Keratinocyte (primary cell): ENCODE results near the gene DLG1. TPM values are rescaled to one million over a fixed set of nuclear protein-coding genes. Genes with fewer than 3 reads are reported as not detected.

Source experiments
- DNase-seq: peaks from one replicate; pipeline ENCODE4 v3.0.0-alpha.2; 2011; ENCODE audit warnings: low read depth, missing footprints, low spot score
- FAIRE-seq: peaks from 2 replicates; lab custom pipeline; 2011; peaks lifted over from hg19 to GRCh38; lab: Jason Lieb, UNC
- H2AFZ ChIP-seq: 2 replicates; pipeline ENCODE4 v1.6.0; 2012; ENCODE audit warnings: low read length, control low read depth, inconsistent platforms; ENCODE audit not compliant: control insufficient read depth
- H3K27ac ChIP-seq: 2 replicates; pipeline ENCODE4 v1.5.1; 2011; ENCODE audit warnings: low read length; ENCODE audit not compliant: control insufficient read depth, insufficient read depth
- H3K27me3 ChIP-seq: 3 replicates; pipeline ENCODE4 v1.6.0; 2011; ENCODE audit warnings: low read length; ENCODE audit not compliant: control insufficient read depth, insufficient read depth; ENCODE audit errors: extremely low read depth
- H3K36me3 ChIP-seq, 2 experiments: 2 replicates in 1 of 2; 3 replicates in 1 of 2; pipeline ENCODE4 v1.5.1; 2011; ENCODE audit warnings: low read length in 2 of 2, mild to moderate bottlenecking in 1 of 2; ENCODE audit not compliant: control insufficient read depth in 2 of 2, insufficient read depth in 2 of 2; ENCODE audit errors: extremely low read depth in 1 of 2
- H3K4me1 ChIP-seq: 3 replicates; pipeline ENCODE4 v1.5.1; 2011; ENCODE audit warnings: low read length; ENCODE audit not compliant: control insufficient read depth, insufficient read depth; ENCODE audit errors: extremely low read depth
- H3K4me2 ChIP-seq: 3 replicates; pipeline ENCODE4 v1.6.0; 2011; ENCODE audit warnings: low read depth, low read length; ENCODE audit not compliant: control insufficient read depth, insufficient read depth; ENCODE audit errors: extremely low read depth
- H3K4me3 ChIP-seq, 3 experiments: fragments of 200-600 bp in 1 of 3; sonication (generic) in 1 of 3; 2 replicates in 2 of 3; 3 replicates in 1 of 3; pipeline ENCODE4 v1.5.1; 2011 to 2016; ENCODE audit warnings: low read length in 3 of 3, mild to moderate bottlenecking in 3 of 3, control low read depth in 2 of 3, inconsistent platforms in 1 of 3, low read depth in 1 of 3, mixed read lengths in 1 of 3, mixed run types in 1 of 3, moderate library complexity in 1 of 3; ENCODE audit not compliant: control insufficient read depth in 2 of 3, insufficient read depth in 2 of 3; ENCODE audit errors: extremely low read depth in 1 of 3
- H3K79me2 ChIP-seq: 2 replicates; pipeline ENCODE4 v1.6.0; 2012; ENCODE audit warnings: low read length; ENCODE audit not compliant: control insufficient read depth, insufficient read depth
- H3K9ac ChIP-seq: 3 replicates; pipeline ENCODE4 v1.6.0; 2011; ENCODE audit warnings: low read length; ENCODE audit not compliant: control insufficient read depth, insufficient read depth; ENCODE audit errors: extremely low read depth
- H3K9me1 ChIP-seq: 3 replicates; pipeline ENCODE4 v1.6.0; 2011; ENCODE audit warnings: low read length; ENCODE audit not compliant: control insufficient read depth, insufficient read depth; ENCODE audit errors: extremely low read depth
- H3K9me3 ChIP-seq: 2 replicates; pipeline ENCODE4 v1.5.1; 2012; ENCODE audit warnings: low read depth, low read length; ENCODE audit not compliant: control insufficient read depth
- H4K20me1 ChIP-seq: 3 replicates; pipeline ENCODE4 v1.6.0; 2011; ENCODE audit warnings: low read length; ENCODE audit not compliant: control insufficient read depth, insufficient read depth; ENCODE audit errors: extremely low read depth
- EZH2 ChIP-seq: IDR thresholded peaks from one replicate; pipeline ENCODE4 v1.6.1; 2012; ENCODE audit warnings: inconsistent platforms, mild to moderate bottlenecking, low read length, moderate library complexity
- dilution Hi-C: fragments of 300-500 bp; cut with MboI; formaldehyde crosslinking; loops from one replicate; pipeline ENCODE4 v1.7.0; 2020; ENCODE audit warnings: low sequenced_read_pairs; ENCODE audit not compliant: extremely low pct_ligation_motif_present
- polyA plus RNA-seq, 5 experiments: library from polyadenylated mRNA; depleted of rRNA in 3 of 5; stranded (reverse) in 3 of 5; stranded (forward) in 1 of 5; unstranded in 1 of 5; fragments of >200 nt; gene quantifications; 1 replicate in 1 of 5; 2 replicates in 3 of 5; 3 replicates in 1 of 5; pipeline versions ENCODE4 v1.2.1 to v1.2.3, GENCODE V29; 2011 to 2012; ENCODE audit warnings: missing spikeins in 2 of 5, low read depth in 1 of 5, low replicate concordance in 1 of 5
- TF ChIP-seq, protein P1 (sequence below), 3 experiments: IDR thresholded peaks in 1 of 3; conservative IDR thresholded peaks in 1 of 3; optimal IDR thresholded peaks in 1 of 3; 2 replicates in 2 of 3; 3 replicates in 1 of 3; pipeline versions ENCODE3 to v1.5.1; 2011; ENCODE audit warnings: low read length in 3 of 3, mild to moderate bottlenecking in 3 of 3, moderate library complexity in 2 of 3, control low read depth in 1 of 3, inconsistent platforms in 1 of 3; ENCODE audit not compliant: insufficient read depth in 2 of 3; ENCODE audit errors: extremely low read depth in 1 of 3

The DLG1 gene
- polyA plus RNA-seq, 1 donor (not counting 4 experiments of a cell fraction or from before 2014, with no cell fraction given), result 139 TPM

DNA sequence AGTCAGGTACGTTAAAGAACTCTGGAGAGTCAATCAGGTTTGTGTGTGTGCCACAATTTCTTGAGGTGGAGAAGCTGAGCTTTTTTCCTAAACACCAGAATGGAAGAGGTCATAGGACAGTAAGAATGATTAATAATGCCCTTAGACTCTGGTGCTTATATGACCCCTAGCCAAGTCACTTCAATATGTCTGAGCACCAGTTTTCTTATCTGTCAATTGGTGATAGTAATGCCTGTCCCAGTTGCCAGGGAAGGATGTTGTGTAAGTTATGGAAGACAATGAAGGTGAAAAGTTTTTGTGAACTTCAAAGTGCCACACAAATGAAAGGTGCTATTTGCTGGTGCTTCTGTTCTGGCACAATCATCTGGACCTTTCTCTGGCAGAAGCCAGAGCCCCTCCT, 22.2 kb upstream of the DLG1 start:
- H3K79me2 ChIP-seq, result no peaks in the 10 kb centered on the region
- H3K4me3 ChIP-seq, result no peak overlapping the region
- no peaks in the 10 kb centered on the region for H3K36me3 ChIP-seq
- no peaks in the 10 kb centered on the region for H3K27me3 ChIP-seq
- H3K4me2 ChIP-seq, result no peak overlapping the region
- DNase-seq (no peak), FAIRE-seq (no peak)
- TF ChIP-seq, protein P1, sequence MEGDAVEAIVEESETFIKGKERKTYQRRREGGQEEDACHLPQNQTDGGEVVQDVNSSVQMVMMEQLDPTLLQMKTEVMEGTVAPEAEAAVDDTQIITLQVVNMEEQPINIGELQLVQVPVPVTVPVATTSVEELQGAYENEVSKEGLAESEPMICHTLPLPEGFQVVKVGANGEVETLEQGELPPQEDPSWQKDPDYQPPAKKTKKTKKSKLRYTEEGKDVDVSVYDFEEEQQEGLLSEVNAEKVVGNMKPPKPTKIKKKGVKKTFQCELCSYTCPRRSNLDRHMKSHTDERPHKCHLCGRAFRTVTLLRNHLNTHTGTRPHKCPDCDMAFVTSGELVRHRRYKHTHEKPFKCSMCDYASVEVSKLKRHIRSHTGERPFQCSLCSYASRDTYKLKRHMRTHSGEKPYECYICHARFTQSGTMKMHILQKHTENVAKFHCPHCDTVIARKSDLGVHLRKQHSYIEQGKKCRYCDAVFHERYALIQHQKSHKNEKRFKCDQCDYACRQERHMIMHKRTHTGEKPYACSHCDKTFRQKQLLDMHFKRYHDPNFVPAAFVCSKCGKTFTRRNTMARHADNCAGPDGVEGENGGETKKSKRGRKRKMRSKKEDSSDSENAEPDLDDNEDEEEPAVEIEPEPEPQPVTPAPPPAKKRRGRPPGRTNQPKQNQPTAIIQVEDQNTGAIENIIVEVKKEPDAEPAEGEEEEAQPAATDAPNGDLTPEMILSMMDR (optimal IDR thresholded peaks at IDR 0.05 in 1 of 3, IDR thresholded peaks at IDR 0.05 in 1 of 3, conservative IDR thresholded peaks at IDR 0.05 in 1 of 3; ENCODE audit: extremely low read depth in 1 of 3, insufficient read depth in 2 of 3, low read length in 3 of 3), result no peak
- TF ChIP-seq EZH2, result no peak
- no peaks in the 10 kb centered on the region for H3K9me1 ChIP-seq
- dilution Hi-C loops, result loop anchor here (25.0 kb wide), 1 partner anchor 167 kb away; no protein-coding TSS in a partner anchor
- no peak overlapping the region for H2AFZ ChIP-seq
- no peak overlapping the region for H3K27ac ChIP-seq
- no peaks in the 10 kb centered on the region for H4K20me1 ChIP-seq
- H3K4me1 ChIP-seq, result peaks cover 21% of the 10 kb centered on the region
- H3K9ac ChIP-seq, result no peak overlapping the region
- no peaks in the 10 kb centered on the region for H3K9me3 ChIP-seq

DNA sequence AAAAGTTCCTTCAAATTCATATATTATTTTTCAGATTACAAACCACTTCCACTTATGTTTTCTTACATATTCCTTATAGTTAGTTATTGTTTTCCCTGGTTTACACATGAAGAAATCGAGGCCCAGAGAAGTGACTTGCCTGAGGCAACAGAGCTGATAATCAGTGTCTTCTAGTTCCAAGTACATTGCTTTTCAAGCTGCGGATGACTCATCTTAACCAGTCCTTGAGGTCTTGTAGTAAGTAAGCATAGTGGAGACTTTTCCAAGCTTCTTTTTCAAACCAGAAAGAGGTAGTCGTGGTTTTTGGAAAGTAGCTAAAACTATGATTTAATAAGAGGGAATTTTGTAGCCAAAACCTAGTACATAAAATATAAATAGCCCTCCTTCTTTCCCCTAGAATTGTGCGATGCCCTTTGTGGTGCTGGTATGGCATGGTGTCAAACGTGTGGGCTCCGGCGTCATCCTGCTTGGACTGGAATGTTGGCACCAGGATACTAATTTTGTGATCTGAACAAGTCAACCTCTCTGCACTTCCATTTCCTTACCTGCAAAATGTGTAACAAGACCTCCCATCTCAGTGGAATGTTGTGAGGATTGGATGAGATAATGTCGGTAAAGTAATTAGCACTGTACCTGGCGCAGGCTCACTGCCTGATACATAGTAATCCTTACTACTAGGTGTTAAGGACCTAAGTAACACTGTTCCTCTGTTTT, 19.0 kb upstream of the DLG1 start:
- H3K9me1 ChIP-seq, result no peaks in the 10 kb centered on the region
- dilution Hi-C loops, result loop anchor here (25.0 kb wide), 1 partner anchor 170 kb away; no protein-coding TSS in a partner anchor
- H3K4me2 ChIP-seq, result peak overlapping the region; percentile 98
- H4K20me1 ChIP-seq, result no peaks in the 10 kb centered on the region
- no peak for TF ChIP-seq EZH2
- TF ChIP-seq, protein P1 (optimal IDR thresholded peaks at IDR 0.05 in 1 of 3, IDR thresholded peaks at IDR 0.05 in 1 of 3, conservative IDR thresholded peaks at IDR 0.05 in 1 of 3; ENCODE audit: extremely low read depth in 1 of 3, insufficient read depth in 2 of 3, low read length in 3 of 3), result no peak
- H3K9ac ChIP-seq, result peak overlapping the region; percentile 43
- FAIRE-seq (peak; percentile 99), DNase-seq (peak; percentile 98)
- no peaks in the 10 kb centered on the region for H3K79me2 ChIP-seq
- H3K9me3 ChIP-seq, result no peaks in the 10 kb centered on the region
- H3K4me1 ChIP-seq, result peaks cover 18% of the 10 kb centered on the region
- no peaks in the 10 kb centered on the region for H3K36me3 ChIP-seq
- peak overlapping the region; percentile 97 for H2AFZ ChIP-seq
- H3K27me3 ChIP-seq, result no peaks in the 10 kb centered on the region
- H3K4me3 ChIP-seq, result peak overlapping the region; percentile 8 to 64 (median 59)
- peak overlapping the region; percentile 80 for H3K27ac ChIP-seq
